Ovary (tissue), 9 donors: ENCODE measurements around the gene MYPN. TPM values are rescaled to one million over a fixed set of nuclear protein-coding genes. Genes with fewer than 3 reads are reported as not detected.

Source experiments
- DNase-seq, 5 donors: peaks; one replicate each; pipeline ENCODE4 v3.0.0-alpha.2; 2019 to 2020
- H3K27ac ChIP-seq, 2 donors: fragments of 200-600 bp; one replicate each; pipeline versions ENCODE4 v1.5.1 to v1.8.0; 2019 to 2022
- H3K27me3 ChIP-seq: fragments of 200-600 bp; one replicate; pipeline ENCODE4 v1.8.0; 2022
- H3K36me3 ChIP-seq: fragments of 200-600 bp; sonication (generic); one replicate; pipeline ENCODE4 v1.5.1; 2019
- H3K4me1 ChIP-seq: one replicate; pipeline ENCODE4 v1.8.1; 2013; ENCODE audit warnings: mild to moderate bottlenecking, moderate library complexity; ENCODE audit not compliant: insufficient read depth
- H3K4me3 ChIP-seq: fragments of 200-600 bp; sonication (generic); one replicate; pipeline ENCODE4 v1.5.1; 2017
- H3K9me3 ChIP-seq, 2 donors: fragments of 200-600 bp in 1 of 2; sonication (generic) in 1 of 2; one replicate each; pipeline versions ENCODE4 v1.5.1 to v1.8.1; 2013 to 2019; ENCODE audit warnings: mild to moderate bottlenecking in 1 of 2, moderate library complexity in 1 of 2
- CTCF ChIP-seq, 3 donors: fragments of 450-650 bp in 2 of 3; fragments of 200-600 bp in 1 of 3; IDR thresholded peaks; one replicate each; pipeline versions ENCODE4 v1.5.1 to v1.8.0; 2016 to 2022; ENCODE audit warnings: antibody characterized with exemption in 3 of 3, mild to moderate bottlenecking in 1 of 3
- EP300 ChIP-seq: sonication (generic); formaldehyde crosslinking; IDR thresholded peaks from one replicate; pipeline ENCODE4 v1.6.1; 2017; ENCODE audit warnings: antibody characterized with exemption
- POLR2A ChIP-seq: fragments of 450-650 bp; IDR thresholded peaks from one replicate; pipeline ENCODE4 v1.6.1; 2017; ENCODE audit warnings: antibody characterized with exemption, mild to moderate bottlenecking, moderate library complexity
- WGBS, 3 donors: extraction: QIAGEN DNeasy Blood & Tissue Kit in 1 of 3; methylation state at CpG; one replicate each; pipeline versions ENCODE4 v1.1.5 to v1.1.7; 2013 to 2017; 5-methylcytosine and 5-hydroxymethylcytosine counted together
- intact Hi-C, 4 donors: fragments of 100-400 bp; cut with DNase I; formaldehyde crosslinking; loops; one replicate each; pipeline versions ENCODE4 v1.11.0 to v1.15.1; 2022 to 2023
- polyA plus RNA-seq, 2 donors: library from polyadenylated mRNA; stranded (reverse); fragments of 200-250 nt in 1 of 2; fragments of 350-450 nt in 1 of 2; fragmentation: Illumina TruSeq in 1 of 2; extraction: RNeasy Lipid Tissue Mini Kit (QIAGEN cat#74804) in 1 of 2; gene quantifications; one replicate each; pipeline ENCODE4 v1.2.3, GENCODE V29; 2013 to 2014
- total RNA-seq, 7 donors: library from RNA; depleted of rRNA in 2 of 7; stranded (reverse); fragments of >200 nt in 2 of 7; fragmentation: NEBNext Ultra II Directional in 3 of 7; extraction: Animal tissue kit (Norgen Biotek cat#: 25700) in 3 of 7; gene quantifications; one replicate each; pipeline versions ENCODE4 v1.1.0 to v1.2.4, GENCODE V29; 2016 to 2023
- donor health status: DM: no; HTN: no; CAD: no; lungs with moderate emphysema.
- donor health status: DM: no; HTN: no; CAD: no.
- donor health status: Bipolar disorder and iron deficiency.
- donor health status: DM: yes; HTN: yes; CAD: no.
- donor health status: DM: no; HTN: no; CAD: no.
- donor health status: DM: yes; HTN: yes; CAD: no.

Gene MYPN
- total and polyA plus RNA-seq, 9 donors: 0.05 to 0.18 (median 0.16) TPM; not detected in 5

DNA sequence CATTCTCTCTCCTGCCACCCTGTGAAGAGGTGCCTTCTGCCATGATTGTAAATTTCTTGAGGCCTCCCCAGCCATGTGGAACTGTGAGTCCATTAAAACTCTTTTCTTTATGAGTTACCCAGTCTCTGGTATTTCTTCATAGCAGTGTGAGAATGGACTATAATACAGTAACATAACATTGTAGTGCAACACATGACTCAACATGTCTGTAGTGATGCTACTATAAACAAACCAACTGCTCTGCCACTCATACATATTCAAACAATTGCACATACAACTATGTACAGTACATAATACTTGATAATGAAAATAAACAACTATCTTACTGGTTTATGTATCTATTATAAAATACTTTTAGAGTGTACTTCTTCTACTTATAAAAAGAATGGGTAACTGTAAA is 115.5 kb downstream of the MYPN start:
- no peak for DNase-seq

GRCh38 chr10:68230268-68230667 is 121.0 kb downstream of the MYPN start:
- no peaks in the 10 kb centered on the region for H3K9me3 ChIP-seq
- no peak overlapping the region for H3K27ac ChIP-seq
- H3K4me1 ChIP-seq: no peaks in the 10 kb centered on the region
- TF ChIP-seq CTCF (IDR thresholded peaks at IDR 0.05) (no peak), POLR2A (no peak), EP300 (no peak)
- H3K27me3 ChIP-seq: no peaks in the 10 kb centered on the region
- WGBS, 3 donors: 77 to 82% (median 78%) methylated on average over 5 of the region's 5 CpGs
- no peak for DNase-seq
- no peak overlapping the region for H3K4me3 ChIP-seq
- intact Hi-C loops: no loop called here
- no peaks in the 10 kb centered on the region for H3K36me3 ChIP-seq

More for the DNA sequence above, 115.5 kb downstream of the MYPN start:
- Histone ChIP-seq H3K9me3 (no peaks in the 10 kb centered on the region), H3K4me1 (no peaks in the 10 kb centered on the region), H3K4me3 (no peak overlapping the region), H3K36me3 (no peaks in the 10 kb centered on the region), H3K27ac (no peak overlapping the region), H3K27me3 (no peaks in the 10 kb centered on the region)
- no peak for TF ChIP-seq CTCF (IDR thresholded peaks at IDR 0.05)
- no peak for TF ChIP-seq POLR2A
- no peak for TF ChIP-seq EP300
- intact Hi-C loops: no loop called here

DNA sequence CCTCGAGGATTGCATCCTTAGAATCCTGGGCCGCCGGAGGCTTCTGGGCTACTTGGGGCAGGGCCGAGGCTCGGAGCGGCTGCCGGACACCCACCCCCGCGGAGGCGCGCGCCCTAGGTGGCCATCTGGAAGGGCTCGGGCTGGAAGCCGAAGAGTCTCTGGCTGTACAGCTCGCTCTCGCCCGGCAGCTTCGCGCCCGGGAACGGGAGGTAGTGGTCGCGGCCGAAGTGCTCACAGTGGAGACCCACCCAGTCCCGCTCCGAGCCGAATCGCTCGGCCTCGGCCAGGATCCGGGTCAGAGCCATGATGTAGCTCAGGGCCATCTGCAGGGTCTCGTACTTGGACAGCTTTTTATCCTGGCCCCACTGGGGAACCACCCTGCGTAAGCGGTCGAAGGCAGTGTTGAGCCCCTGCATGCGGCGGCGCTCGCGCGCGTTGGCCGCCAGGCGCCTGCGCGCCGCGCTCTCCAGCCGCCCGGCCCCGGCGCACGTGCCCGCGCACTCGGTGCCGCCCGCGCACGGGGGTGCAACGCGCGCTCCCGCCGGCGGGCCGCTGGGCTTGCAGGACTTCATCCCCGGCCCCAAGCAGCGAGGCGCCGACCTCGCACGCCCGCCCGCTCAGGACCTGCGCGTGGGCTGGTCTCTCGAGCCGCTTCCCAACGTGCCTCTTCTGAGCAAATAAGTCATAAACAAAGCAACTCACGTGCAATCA is 122.0 kb downstream of the MYPN start:
- peak overlapping the region; percentile 55 for H3K4me3 ChIP-seq
- intact Hi-C loops: no loop called here
- H3K9me3 ChIP-seq: no peaks in the 10 kb centered on the region
- no peak for TF ChIP-seq EP300
- TF ChIP-seq POLR2A: no peak
- TF ChIP-seq CTCF (IDR thresholded peaks at IDR 0.05): no peak
- peak overlapping the region; percentile 44 to 72 for H3K27ac ChIP-seq
- H3K27me3 ChIP-seq: no peaks in the 10 kb centered on the region
- no peaks in the 10 kb centered on the region for H3K36me3 ChIP-seq
- no peaks in the 10 kb centered on the region for H3K4me1 ChIP-seq
- peak; percentile 60 to 82 (median 68) for DNase-seq
- 0 to 1% (median 0%) methylated on average over 64 to 81 of the region's 81 CpGs for WGBS, 3 donors

DNA sequence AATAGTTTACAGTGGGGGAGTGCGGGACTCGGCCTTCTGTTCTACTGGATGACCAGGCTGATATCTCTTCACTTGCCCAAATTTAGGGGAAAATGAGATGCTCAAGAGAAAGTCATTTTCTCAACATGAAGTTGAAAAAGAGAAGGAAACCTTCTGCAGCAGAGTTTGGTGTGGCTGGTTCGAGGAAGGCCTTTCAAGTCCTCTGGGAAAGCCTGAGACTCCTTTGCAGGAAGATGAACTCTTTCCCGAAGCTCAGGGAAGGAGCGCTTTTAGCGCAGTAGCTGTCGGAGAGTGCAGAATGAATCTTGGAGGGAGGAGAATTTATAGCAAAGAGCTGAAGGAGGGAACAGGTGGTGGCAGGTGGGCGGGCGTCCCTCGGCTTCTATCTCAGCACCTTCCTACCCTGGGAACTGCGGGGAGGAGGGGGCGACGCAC is 122.5 kb downstream of the MYPN start, which contains the start of gene ATOH7:
Gene ATOH7 (minus strand): TSS at position 297 of the 435 bp plus-strand sequence. CDS start 436 bp downstream, outside the sequence.
- peak within 1 kb of the TSS; percentile 44 to 72 for H3K27ac ChIP-seq
- no peaks in the 10 kb centered on the region for H3K27me3 ChIP-seq
- TF ChIP-seq POLR2A (no peak), EP300 (no peak), CTCF (IDR thresholded peaks at IDR 0.05) (no peak)
- no peaks in the 10 kb centered on the region for H3K9me3 ChIP-seq
- intact Hi-C loops: no loop called here
- no peaks in the 10 kb centered on the region for H3K36me3 ChIP-seq
- H3K4me3 ChIP-seq: peak within 1 kb of the TSS; percentile 55
- no peaks in the 10 kb centered on the region for H3K4me1 ChIP-seq
- WGBS, 3 donors: 11 to 25% (median 17%) methylated on average over 13 of the region's 13 CpGs
- DNase-seq: peak in 1 of 5 donors; percentile 18
